K562 (cell line): ENCODE measurements around the gene PTPN5. TPM values are rescaled to one million over a fixed set of nuclear protein-coding genes. Genes with fewer than 3 reads are reported as not detected.

Source experiments
- ATAC-seq: fragments of 200-7000 bp; cut with Tn5 transposase; 3 replicates; pipeline ENCODE4 v1.9.1; 2020; ENCODE audit warnings: moderate library complexity
- BruUV-seq: library from RNA; stranded (reverse); fragments of 400-500 nt; replicated peaks from 2 replicates; lab custom pipeline; 2021; lab: Mats Ljungman, UMichigan
- CTCF ChIA-PET: fragments of 300-600 bp; formaldehyde crosslinking; extraction: SDS; loops from one replicate; lab custom pipeline; 2021; ENCODE audit warnings: low intra/inter-chr PET ratio; lab: Yijun Ruan, JAX
- POLR2A ChIA-PET: fragments of 300-600, 350-650 bp; sonication (Branson Sonifier 250); formaldehyde crosslinking; extraction: SDS; loops from one replicate; lab custom pipeline; 2021; ENCODE audit warnings: antibody characterized with exemption, inconsistent platforms; lab: Yijun Ruan, JAX
- DNase-seq, 4 experiments: peaks; one replicate each; pipeline versions ENCODE4 v3.0.0 to v3.0.0-alpha.2; 2011 to 2018; ENCODE audit warnings: low spot score in 3 of 4, mixed read lengths in 3 of 4; ENCODE audit errors: extremely low read depth in 1 of 4
- FAIRE-seq: peaks from 2 replicates; lab custom pipeline; 2011; peaks lifted over from hg19 to GRCh38; lab: Jason Lieb, UNC
- H2AFZ ChIP-seq: 2 replicates; pipeline ENCODE4 v1.6.0; 2011; ENCODE audit warnings: low read depth, low read length, control low read depth, inconsistent platforms
- H3K27ac ChIP-seq: fragments of 200-600 bp; 3 replicates; pipeline ENCODE4 v1.8.0; 2011; ENCODE audit warnings: low read depth, mild to moderate bottlenecking, control low read depth, inconsistent platforms, low read length, moderate library complexity, mixed read lengths; ENCODE audit errors: extremely low read depth
- H3K27me3 ChIP-seq, 2 experiments: fragments of 300-600 bp in 1 of 2; 2 replicates in 1 of 2; 3 replicates in 1 of 2; pipeline versions ENCODE4 v1.6.0 to v1.8.0; 2011; ENCODE audit warnings: inconsistent platforms in 2 of 2, low read length in 2 of 2, mild to moderate bottlenecking in 1 of 2, mixed read lengths in 1 of 2, moderate library complexity in 1 of 2; ENCODE audit not compliant: control insufficient read depth in 2 of 2, insufficient read depth in 2 of 2
- H3K36me3 ChIP-seq: fragments of 300-600 bp; 3 replicates; pipeline ENCODE4 v1.8.0; 2011; ENCODE audit warnings: mild to moderate bottlenecking, low read length, inconsistent platforms; ENCODE audit not compliant: control insufficient read depth, insufficient read depth
- H3K4me1 ChIP-seq, 2 experiments: fragments of 200-600 bp in 1 of 2; replicated peaks in 1 of 2; 2 replicates in 1 of 2; 3 replicates in 1 of 2; pipeline versions ENCODE4 v1.5.1 to v1.8.0; 2011; ENCODE audit warnings: inconsistent platforms in 2 of 2, low read length in 2 of 2, mild to moderate bottlenecking in 1 of 2, mixed read lengths in 1 of 2, moderate library complexity in 1 of 2; ENCODE audit not compliant: control insufficient read depth in 2 of 2, insufficient read depth in 2 of 2
- H3K4me2 ChIP-seq: 2 replicates; pipeline ENCODE4 v1.6.1; 2011; ENCODE audit warnings: low read length, control low read depth, inconsistent platforms, mixed read lengths; ENCODE audit not compliant: insufficient read depth
- H3K4me3 ChIP-seq: fragments of 200-600 bp; sonication (generic), shearing (Covaris generic); 2 replicates; pipeline ENCODE4 v1.5.1; 2016; ENCODE audit warnings: control low read depth, inconsistent platforms
- H3K79me2 ChIP-seq: fragments of 200-600 bp; 3 replicates; pipeline ENCODE4 v1.8.0; 2011; ENCODE audit warnings: low read length, inconsistent platforms; ENCODE audit not compliant: control insufficient read depth, insufficient read depth
- H3K9ac ChIP-seq, 2 experiments: 2 replicates each; pipeline versions ENCODE4 v1.6.0 to v1.6.1; 2011; ENCODE audit warnings: low read depth in 2 of 2, low read length in 2 of 2, control low read depth in 1 of 2, inconsistent platforms in 1 of 2, mild to moderate bottlenecking in 1 of 2, mixed read lengths in 1 of 2; ENCODE audit not compliant: insufficient read depth in 1 of 2
- H3K9me1 ChIP-seq: one replicate; pipeline ENCODE4 v1.6.0; 2011; ENCODE audit warnings: inconsistent platforms, mild to moderate bottlenecking, low read length, moderate library complexity; ENCODE audit not compliant: control insufficient read depth, insufficient read depth
- H3K9me3 ChIP-seq: replicated peaks from 2 replicates; pipeline ENCODE4 v1.5.1; 2011; ENCODE audit warnings: low read depth, low read length, inconsistent platforms; ENCODE audit not compliant: control insufficient read depth, insufficient read depth
- H4K20me1 ChIP-seq: replicated peaks from 2 replicates; pipeline ENCODE4 v1.6.1; 2011; ENCODE audit warnings: low read length, inconsistent platforms, mixed read lengths; ENCODE audit not compliant: control insufficient read depth, insufficient read depth
- ATF1 ChIP-seq, 2 experiments: fragments of 450-650 bp in 1 of 2; IDR thresholded peaks; 2 replicates each; pipeline ENCODE4 v1.6.1; 2016; ENCODE audit warnings: missing compliant biosample characterization in 1 of 2, missing genetic modification characterization in 1 of 2
- DMBX1 ChIP-seq: fragments of 250-450 bp; sonication (Bioruptor Pico); IDR thresholded peaks from 2 replicates; pipeline ENCODE4 v1.8.0; 2022; ENCODE audit warnings: inconsistent platforms, mild to moderate bottlenecking, moderate library complexity, borderline replicate concordance
- FOSL1 ChIP-seq: fragments of 200-800 bp; sonication (Bioruptor generic); conservative IDR thresholded peaks from 2 replicates; pipeline ENCODE4 v1.6.1; 2016; ENCODE audit warnings: missing genetic modification characterization, missing compliant biosample characterization
- GABPA ChIP-seq: fragments of 200-800 bp; sonication (Bioruptor generic); conservative IDR thresholded peaks from 2 replicates; pipeline ENCODE4 v1.6.1; 2016; ENCODE audit warnings: low read depth, missing genetic modification characterization, missing compliant biosample characterization
- JUND ChIP-seq, 2 experiments: IDR thresholded peaks; 2 replicates in 1 of 2; 3 replicates in 1 of 2; pipeline ENCODE4 v1.6.1; 2011; ENCODE audit warnings: borderline replicate concordance in 2 of 2, low read depth in 2 of 2, low read length in 2 of 2, improper control_type of control experiment in 1 of 2, missing biosample characterization in 1 of 2, missing genetic modification characterization in 1 of 2, missing genetic modification reagents in 1 of 2
- KLF1 ChIP-seq: fragments of 450-650 bp; IDR thresholded peaks from 2 replicates; pipeline ENCODE4 v1.6.1; 2016; ENCODE audit warnings: missing genetic modification characterization, missing compliant biosample characterization
- MECOM ChIP-seq: fragments of 250-450 bp; sonication (Bioruptor Pico); IDR thresholded peaks from 2 replicates; pipeline ENCODE4 v1.8.0; 2022; ENCODE audit warnings: inconsistent platforms
- MEIS2 ChIP-seq: fragments of 450-650 bp; IDR thresholded peaks from 2 replicates; pipeline ENCODE4 v1.6.1; 2014; ENCODE audit warnings: mild to moderate bottlenecking; ENCODE audit not compliant: partially characterized antibody
- NEUROD1 ChIP-seq: fragments of 150-350 bp; IDR thresholded peaks from 2 replicates; pipeline ENCODE4 v1.6.1; 2014; ENCODE audit warnings: borderline replicate concordance, low read length, low read depth; ENCODE audit not compliant: partially characterized antibody
- NUFIP1 ChIP-seq: fragments of 450-650 bp; IDR thresholded peaks from 2 replicates; pipeline ENCODE4 v1.6.1; 2018; ENCODE audit not compliant: partially characterized antibody
- ZBTB17 ChIP-seq: fragments of 450-650 bp; formaldehyde crosslinking; IDR thresholded peaks from 2 replicates; pipeline ENCODE4 v1.4.0; 2020; ENCODE audit warnings: mild to moderate bottlenecking
- ZNF253 ChIP-seq: fragments of 250-450 bp; sonication (Bioruptor Pico); conservative IDR thresholded peaks from 2 replicates; pipeline ENCODE4 v1.6.1; 2021; ENCODE audit warnings: mild to moderate bottlenecking
- WGBS: fragments of 100-300 bp; shearing (Covaris generic); methylation state at CpG from one replicate; pipeline ENCODE4 v1.1.6; 2016; ENCODE audit warnings: low coverage, mixed read lengths; ENCODE audit not compliant: insufficient coverage; ENCODE audit errors: missing lambda C conversion rate; 5-methylcytosine and 5-hydroxymethylcytosine counted together
- in situ Hi-C: fragments of 300-500 bp; cut with MboI; formaldehyde crosslinking; loops from 4 replicates; pipeline ENCODE4 v1.15.0; 2018; ENCODE audit warnings: inconsistent platforms, mixed read lengths
- intact Hi-C: fragments of 100-400 bp; cut with micrococcal nuclease; formaldehyde crosslinking; loops from 2 replicates; pipeline ENCODE4 v1.14.2; 2022
- polyA plus RNA-seq, 8 experiments: library from polyadenylated mRNA; depleted of rRNA in 4 of 8; stranded (reverse) in 5 of 8; unstranded in 3 of 8; fragments of >200 nt; fragmentation: Nextera tagmentation in 2 of 8; fragmentation: Illumina TruSeq in 1 of 8; extraction: Ambion mirVana in 2 of 8; extraction: Trizol in 1 of 8; gene quantifications; 2 replicates each; pipeline versions ENCODE4 v1.2.1 to v1.2.3, GENCODE V29; 2011 to 2014; ENCODE audit warnings: inconsistent platforms in 1 of 8, missing spikeins in 1 of 8
- total RNA-seq, 7 experiments: library from RNA; depleted of rRNA in 6 of 7; stranded (reverse); fragments of >200 nt in 6 of 7; fragmentation: Illumina TruSeq in 2 of 7; extraction: Trizol in 2 of 7; gene quantifications; 2 replicates each; pipeline versions ENCODE4 v1.2.1 to v1.2.3, GENCODE V29; 2011 to 2021; ENCODE audit warnings: low replicate concordance in 1 of 7
- TF ChIP-seq, protein P1 (sequence below): fragments of 250-450 bp; sonication (Bioruptor Pico); IDR thresholded peaks from 2 replicates; pipeline ENCODE4 v1.4.0; 2020; ENCODE audit warnings: mild to moderate bottlenecking
- TF ChIP-seq, protein P2 (sequence below): sonication (generic); formaldehyde crosslinking; IDR thresholded peaks from 2 replicates; pipeline ENCODE4 v1.9.0; 2022; ENCODE audit warnings: mild to moderate bottlenecking, missing genetic modification reagents

The PTPN5 gene
- total and polyA plus RNA-seq, 9 of the 15 experiments (the other 6 are each of a cell fraction or from before 2014, with no cell fraction given) = not detected

DNA sequence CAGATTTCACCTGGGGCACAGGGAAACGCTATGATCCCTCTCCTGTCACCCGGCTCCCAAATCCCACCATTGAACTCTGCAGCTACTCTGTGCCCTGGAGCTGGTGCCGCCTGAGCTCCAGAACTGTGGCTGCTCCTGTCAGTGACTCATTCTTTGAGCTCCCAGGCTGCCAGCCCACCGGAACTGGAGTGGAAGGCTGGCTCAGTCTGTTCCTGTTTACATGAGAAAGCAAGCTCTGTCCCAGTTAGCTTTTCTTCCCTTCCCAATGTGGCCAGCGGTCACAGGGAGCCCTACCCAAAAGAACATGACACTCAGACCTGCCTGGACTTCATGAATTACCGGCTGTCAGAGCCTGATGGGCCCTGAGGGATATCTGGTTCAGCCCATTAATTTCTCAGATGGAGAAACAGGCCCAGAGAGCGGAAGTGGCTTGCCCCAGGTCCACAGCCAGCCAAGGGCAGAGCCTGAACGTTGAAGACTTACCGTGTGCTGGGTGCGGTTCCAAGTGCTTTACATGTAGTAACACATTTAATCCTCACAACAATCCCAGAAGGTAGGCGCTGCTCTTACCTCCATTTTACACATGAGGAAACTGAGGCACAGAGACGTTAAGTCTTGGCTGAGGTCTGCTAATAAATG, 41.8 kb downstream of the PTPN5 start:
- Histone ChIP-seq H3K27ac (no peak overlapping the region), H3K9me1 (no peaks in the 10 kb centered on the region), H3K4me1 (no peaks in the 10 kb centered on the region), H3K9ac (no peak overlapping the region), H3K9me3 (no peaks in the 10 kb centered on the region), H3K36me3 (no peaks in the 10 kb centered on the region), H2AFZ (0 out of 2 replicates have a peak overlapping the region, but pooled peaks have one; percentile 24), H3K79me2 (no peaks in the 10 kb centered on the region), H4K20me1 (no peaks in the 10 kb centered on the region), H3K4me2 (no peak overlapping the region), H3K4me3 (no peak overlapping the region), H3K27me3 (peaks cover 14 to 57% of the 10 kb centered on the region in 2 experiments; a peak in 4 of 5 replicates)
- TF ChIP-seq NEUROD1 = no peak
- TF ChIP-seq DMBX1 (CRISPR knock-in tag) = no peak
- TF ChIP-seq ZNF253 (CRISPR knock-in tag) = no peak
- peak; percentile 37; the same call in 1 of the 2 replicates for TF ChIP-seq GABPA (tag)
- no peak for TF ChIP-seq ZBTB17 (CRISPR knock-in tag)
- TF ChIP-seq, protein P1, sequence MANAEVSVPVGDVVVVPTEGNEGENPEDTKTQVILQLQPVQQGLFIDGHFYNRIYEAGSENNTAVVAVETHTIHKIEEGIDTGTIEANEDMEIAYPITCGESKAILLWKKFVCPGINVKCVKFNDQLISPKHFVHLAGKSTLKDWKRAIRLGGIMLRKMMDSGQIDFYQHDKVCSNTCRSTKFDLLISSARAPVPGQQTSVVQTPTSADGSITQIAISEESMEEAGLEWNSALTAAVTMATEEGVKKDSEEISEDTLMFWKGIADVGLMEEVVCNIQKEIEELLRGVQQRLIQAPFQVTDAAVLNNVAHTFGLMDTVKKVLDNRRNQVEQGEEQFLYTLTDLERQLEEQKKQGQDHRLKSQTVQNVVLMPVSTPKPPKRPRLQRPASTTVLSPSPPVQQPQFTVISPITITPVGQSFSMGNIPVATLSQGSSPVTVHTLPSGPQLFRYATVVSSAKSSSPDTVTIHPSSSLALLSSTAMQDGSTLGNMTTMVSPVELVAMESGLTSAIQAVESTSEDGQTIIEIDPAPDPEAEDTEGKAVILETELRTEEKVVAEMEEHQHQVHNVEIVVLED = no peak
- no peak for TF ChIP-seq KLF1
- TF ChIP-seq JUND (IDR thresholded peaks at IDR 0.05; ENCODE audit: borderline replicate concordance, low read depth, low read length) = 0 out of 2 replicates have a peak, but pooled peaks have one; percentile 17
- TF ChIP-seq JUND (tag; IDR thresholded peaks at IDR 0.05; ENCODE audit: borderline replicate concordance, low read depth, low read length) = 0 out of 3 replicates have a peak, but pooled peaks have one; percentile 23
- peak; percentile 51; the same call in 1 of the 2 replicates for TF ChIP-seq FOSL1 (tag)
- no peak for TF ChIP-seq NUFIP1
- TF ChIP-seq MECOM = no peak
- TF ChIP-seq MEIS2 = no peak
- TF ChIP-seq, protein P2, sequence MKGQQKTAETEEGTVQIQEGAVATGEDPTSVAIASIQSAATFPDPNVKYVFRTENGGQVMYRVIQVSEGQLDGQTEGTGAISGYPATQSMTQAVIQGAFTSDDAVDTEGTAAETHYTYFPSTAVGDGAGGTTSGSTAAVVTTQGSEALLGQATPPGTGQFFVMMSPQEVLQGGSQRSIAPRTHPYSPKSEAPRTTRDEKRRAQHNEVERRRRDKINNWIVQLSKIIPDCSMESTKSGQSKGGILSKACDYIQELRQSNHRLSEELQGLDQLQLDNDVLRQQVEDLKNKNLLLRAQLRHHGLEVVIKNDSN = no peak
- TF ChIP-seq ATF1 (CRISPR knock-in tag; IDR thresholded peaks at IDR 0.05) = no peak
- TF ChIP-seq ATF1 (tag; IDR thresholded peaks at IDR 0.05) = no peak
- ChIA-PET CTCF (interaction anchor here (0.6 kb wide), 1 partner anchor 1032 kb away, joined by 3 read pairs; no protein-coding TSS in a partner anchor), POLR2A (interaction anchor here (0.6 to 1.1 kb wide), 3 partner anchors 9 to 359 kb away, joined by 3 to 6 read pairs (median 5); no protein-coding TSS in a partner anchor)
- in situ Hi-C loops (loop anchor here (25.0 kb wide), 1 partner anchor 212 kb away; the partner anchor contains the start of gene TSG101), intact Hi-C loops (no loop called here)
- whole genome bisulfite sequencing = under 1% methylated on average over 12 of the region's 12 CpGs
- no TSS peak for BruUV-seq
- FAIRE-seq (no peak), ATAC-seq (no peak), DNase-seq (no peak)
